Measurements from ENCODE around the gene RAPSN.
A peak's percentile ranks its signal among the peaks of the same experiment; 100 is the strongest.

RAPSN gene

DNA sequence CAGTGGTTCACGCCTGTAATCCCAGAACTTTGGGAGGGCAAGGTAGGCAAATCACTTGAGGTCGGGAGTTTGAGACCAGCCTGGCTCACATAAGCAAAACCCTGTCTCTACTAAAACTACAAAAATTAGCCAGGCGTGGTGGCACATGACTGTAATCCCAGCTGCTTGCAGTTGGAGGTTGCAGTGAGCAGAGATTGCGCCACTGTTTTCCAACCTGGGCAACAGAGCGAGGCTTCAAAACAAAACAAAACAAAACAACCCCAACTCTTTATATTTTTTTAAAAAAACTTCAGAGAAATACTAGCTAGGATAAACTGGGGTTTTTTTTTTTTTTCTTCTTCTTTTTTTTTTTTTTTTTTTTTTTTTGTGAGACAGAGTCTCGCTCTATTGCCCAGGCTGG is 31.8 kb upstream of the RAPSN start:
- no peak for DNase-seq (ENCODE audit: insufficient read length)
- FAIRE-seq: no peak
- TF ChIP-seq POLR2AphosphoS5 (IDR thresholded peaks at IDR 0.05; ENCODE audit: low read depth, low read length): no peak
- TF ChIP-seq TAF1 (IDR thresholded peaks at IDR 0.05; ENCODE audit: borderline replicate concordance, low read depth, low read length): no peak
- no peak for TF ChIP-seq POLR2A (IDR thresholded peaks at IDR 0.05; ENCODE audit: low read depth, low read length)

GRCh38 chr11:47478651-47479329 is 29.9 kb upstream of the RAPSN start:
- DNase-seq (ENCODE audit: insufficient read length): no peak
- no peak for FAIRE-seq
- no peak for TF ChIP-seq POLR2A (IDR thresholded peaks at IDR 0.05; ENCODE audit: low read depth, low read length)
- TF ChIP-seq TAF1 (IDR thresholded peaks at IDR 0.05; ENCODE audit: borderline replicate concordance, low read depth, low read length): no peak
- no peak for TF ChIP-seq POLR2AphosphoS5 (IDR thresholded peaks at IDR 0.05; ENCODE audit: low read depth, low read length)

DNA sequence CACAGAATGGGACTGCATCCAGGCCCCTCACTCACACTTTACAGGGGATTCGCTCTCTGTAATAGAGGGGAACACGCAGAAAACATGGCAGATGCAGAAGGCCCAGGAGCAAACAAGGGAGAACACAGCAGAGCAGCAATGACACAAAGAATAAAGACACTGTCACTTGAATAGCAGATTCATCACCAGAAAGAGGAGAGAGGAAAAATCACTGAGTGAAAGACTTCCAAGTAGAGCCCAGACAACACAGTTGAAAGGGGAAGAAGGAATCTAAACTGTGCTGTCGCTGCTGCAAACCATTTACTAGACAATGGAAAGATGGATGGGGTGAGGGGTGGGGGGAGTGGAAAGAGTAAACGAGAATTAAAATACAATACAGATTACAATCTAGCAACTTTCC is 28.8 kb upstream of the RAPSN start:
- DNase-seq (ENCODE audit: insufficient read length) (no peak), FAIRE-seq (no peak)
- TF ChIP-seq TAF1 (IDR thresholded peaks at IDR 0.05; ENCODE audit: borderline replicate concordance, low read depth, low read length) (no peak), POLR2A (IDR thresholded peaks at IDR 0.05; ENCODE audit: low read depth, low read length) (no peak), POLR2AphosphoS5 (IDR thresholded peaks at IDR 0.05; ENCODE audit: low read depth, low read length) (no peak)

GRCh38 chr11:47477323-47477722 is 28.4 kb upstream of the RAPSN start:
- FAIRE-seq (no peak), DNase-seq (ENCODE audit: insufficient read length) (no peak)
- TF ChIP-seq POLR2AphosphoS5 (IDR thresholded peaks at IDR 0.05; ENCODE audit: low read depth, low read length) (no peak), POLR2A (IDR thresholded peaks at IDR 0.05; ENCODE audit: low read depth, low read length) (no peak), TAF1 (IDR thresholded peaks at IDR 0.05; ENCODE audit: borderline replicate concordance, low read depth, low read length) (no peak)

DNA sequence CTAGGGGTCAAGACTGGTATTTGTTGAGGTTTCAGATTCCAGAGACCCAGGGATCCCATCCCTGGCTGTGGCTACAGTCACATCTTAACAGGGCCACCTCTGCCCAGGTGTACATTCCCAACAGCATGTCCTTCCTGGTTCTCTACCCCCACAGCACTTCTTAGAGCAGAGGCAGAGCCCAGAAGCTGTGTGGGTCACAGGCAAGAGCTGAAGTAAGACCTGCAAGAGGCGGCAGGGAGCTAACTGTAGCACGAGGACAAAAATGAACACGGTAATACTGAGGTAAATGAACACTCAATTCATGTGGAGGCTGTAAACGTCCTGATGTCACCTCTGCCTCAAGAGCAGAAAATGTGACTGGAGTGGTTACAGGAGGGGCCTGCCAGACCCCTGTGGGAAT is 21.7 kb upstream of the RAPSN start:
- FAIRE-seq: no peak

GRCh38 chr11:47469361-47470179 is 20.6 kb upstream of the RAPSN start:
- DNase-seq (ENCODE audit: insufficient read length): no peak
- TF ChIP-seq POLR2AphosphoS5 (IDR thresholded peaks at IDR 0.05; ENCODE audit: low read depth, low read length): no peak
- TF ChIP-seq TAF1 (IDR thresholded peaks at IDR 0.05; ENCODE audit: borderline replicate concordance, low read depth, low read length): no peak
- no peak for TF ChIP-seq POLR2A (IDR thresholded peaks at IDR 0.05; ENCODE audit: low read depth, low read length)
- no peak for FAIRE-seq

More for the DNA sequence above, 21.7 kb upstream of the RAPSN start:
- no peak for DNase-seq (ENCODE audit: insufficient read length)
- TF ChIP-seq POLR2A (IDR thresholded peaks at IDR 0.05; ENCODE audit: low read depth, low read length) (no peak), TAF1 (IDR thresholded peaks at IDR 0.05; ENCODE audit: borderline replicate concordance, low read depth, low read length) (no peak), POLR2AphosphoS5 (IDR thresholded peaks at IDR 0.05; ENCODE audit: low read depth, low read length) (no peak)

GRCh38 chr11:47468598-47469214 is 19.8 kb upstream of the RAPSN start:
- FAIRE-seq: peak; percentile 65

GRCh38 chr11:47467357-47467756 is 18.4 kb upstream of the RAPSN start:
- no peak for DNase-seq (ENCODE audit: insufficient read length)
- TF ChIP-seq POLR2A (IDR thresholded peaks at IDR 0.05; ENCODE audit: low read depth, low read length): no peak
- TF ChIP-seq POLR2AphosphoS5 (IDR thresholded peaks at IDR 0.05; ENCODE audit: low read depth, low read length): no peak
- TF ChIP-seq TAF1 (IDR thresholded peaks at IDR 0.05; ENCODE audit: borderline replicate concordance, low read depth, low read length): no peak
- no peak for FAIRE-seq

More at GRCh38 chr11:47468598-47469214, 19.8 kb upstream of the RAPSN start:
- no peak for DNase-seq (ENCODE audit: insufficient read length)
- TF ChIP-seq POLR2A (IDR thresholded peaks at IDR 0.05; ENCODE audit: low read depth, low read length) (no peak), POLR2AphosphoS5 (IDR thresholded peaks at IDR 0.05; ENCODE audit: low read depth, low read length) (no peak), TAF1 (IDR thresholded peaks at IDR 0.05; ENCODE audit: borderline replicate concordance, low read depth, low read length) (no peak)

DNA sequence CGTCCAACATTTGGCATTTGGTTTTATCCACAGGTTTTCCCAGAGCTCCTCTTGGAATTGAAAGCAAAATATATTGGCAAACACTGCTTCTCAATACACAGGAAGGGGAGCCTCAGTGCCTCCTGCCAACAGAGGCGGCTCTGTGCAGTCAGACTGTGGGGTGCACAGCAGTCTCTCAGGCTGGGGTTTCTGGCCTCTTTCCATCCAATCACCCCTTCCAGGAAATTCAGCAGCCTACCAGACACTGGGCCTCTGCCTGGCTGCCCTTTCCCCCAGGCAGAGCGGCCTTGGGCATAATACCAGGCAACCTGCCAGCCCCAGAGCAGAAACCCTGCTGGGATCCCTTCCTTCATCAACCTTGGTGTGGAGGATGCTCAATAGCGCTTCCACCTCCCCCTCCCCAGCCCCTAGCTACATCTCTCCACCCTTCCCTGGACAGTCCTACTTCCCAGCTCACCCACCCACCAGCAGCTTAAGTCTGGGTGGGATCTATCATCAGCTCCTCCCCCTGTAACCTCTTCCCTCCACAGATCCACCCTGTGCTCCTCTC is 17.8 kb upstream of the RAPSN start:
- FAIRE-seq (no peak), DNase-seq (ENCODE audit: insufficient read length) (no peak)
- TF ChIP-seq POLR2AphosphoS5 (IDR thresholded peaks at IDR 0.05; ENCODE audit: low read depth, low read length) (no peak), TAF1 (IDR thresholded peaks at IDR 0.05; ENCODE audit: borderline replicate concordance, low read depth, low read length) (no peak), POLR2A (IDR thresholded peaks at IDR 0.05; ENCODE audit: low read depth, low read length) (no peak)

DNA sequence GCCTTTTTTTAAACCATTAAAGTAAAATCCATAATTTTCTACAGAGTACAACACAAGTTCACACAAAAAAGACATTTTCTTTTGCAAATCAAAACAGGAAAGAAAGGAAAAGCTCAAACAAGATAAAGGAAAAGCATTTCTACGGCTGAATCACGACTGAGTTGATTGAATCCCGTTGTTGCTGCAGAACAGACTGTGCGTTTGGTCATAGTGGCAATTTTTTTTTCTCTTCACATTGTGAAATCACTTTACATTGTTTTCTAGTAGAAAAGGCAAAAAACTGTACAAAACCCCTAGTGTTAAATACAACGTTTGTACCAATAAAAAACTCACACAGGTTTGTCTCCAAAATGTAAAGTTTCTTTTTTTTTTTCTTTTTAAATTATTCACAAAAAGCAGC is 17.3 kb upstream of the RAPSN start:
- FAIRE-seq (no peak), DNase-seq (ENCODE audit: insufficient read length) (no peak)
- no peak for TF ChIP-seq POLR2A (IDR thresholded peaks at IDR 0.05; ENCODE audit: low read depth, low read length)
- TF ChIP-seq TAF1 (IDR thresholded peaks at IDR 0.05; ENCODE audit: borderline replicate concordance, low read depth, low read length): no peak
- TF ChIP-seq POLR2AphosphoS5 (IDR thresholded peaks at IDR 0.05; ENCODE audit: low read depth, low read length): no peak

DNA sequence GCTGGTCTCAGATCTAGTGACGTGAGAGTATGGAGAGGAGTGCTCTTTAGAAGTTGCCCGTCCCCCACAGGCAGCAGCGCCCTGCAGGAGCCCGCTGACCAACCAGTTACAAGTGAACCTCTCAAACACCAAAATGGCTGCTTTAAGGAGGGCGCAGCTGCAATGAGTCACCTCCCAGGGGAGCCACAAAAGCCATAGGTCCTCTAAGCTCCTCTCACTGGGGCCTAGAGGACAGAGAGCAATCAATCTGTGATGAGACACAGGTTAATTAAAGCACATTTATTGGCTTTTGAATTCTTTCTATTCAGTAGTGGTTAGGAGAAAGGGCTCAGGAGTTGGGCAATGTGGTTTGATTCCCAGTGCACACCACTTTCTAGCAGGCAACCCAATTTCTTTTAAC is 15.5 kb upstream of the RAPSN start:
- TF ChIP-seq POLR2AphosphoS5 (IDR thresholded peaks at IDR 0.05; ENCODE audit: low read depth, low read length) (no peak), TAF1 (IDR thresholded peaks at IDR 0.05; ENCODE audit: borderline replicate concordance, low read depth, low read length) (no peak), POLR2A (IDR thresholded peaks at IDR 0.05; ENCODE audit: low read depth, low read length) (no peak)
- DNase-seq (ENCODE audit: insufficient read length) (no peak), FAIRE-seq (no peak)
